Myometrial cell (primary cell): ENCODE results near the gene MLH3. TPM values are rescaled to one million over a fixed set of nuclear protein-coding genes. Genes with fewer than 3 reads are reported as not detected.

Experiments
- total RNA-seq: library from RNA; depleted of rRNA; stranded (reverse); fragments of >200 nt; gene quantifications from 2 replicates; pipeline ENCODE4 v1.2.3, GENCODE V29; 2015

The MLH3 gene
- total RNA-seq = 15.6 and 19.5 TPM in 2 replicates

DNA sequence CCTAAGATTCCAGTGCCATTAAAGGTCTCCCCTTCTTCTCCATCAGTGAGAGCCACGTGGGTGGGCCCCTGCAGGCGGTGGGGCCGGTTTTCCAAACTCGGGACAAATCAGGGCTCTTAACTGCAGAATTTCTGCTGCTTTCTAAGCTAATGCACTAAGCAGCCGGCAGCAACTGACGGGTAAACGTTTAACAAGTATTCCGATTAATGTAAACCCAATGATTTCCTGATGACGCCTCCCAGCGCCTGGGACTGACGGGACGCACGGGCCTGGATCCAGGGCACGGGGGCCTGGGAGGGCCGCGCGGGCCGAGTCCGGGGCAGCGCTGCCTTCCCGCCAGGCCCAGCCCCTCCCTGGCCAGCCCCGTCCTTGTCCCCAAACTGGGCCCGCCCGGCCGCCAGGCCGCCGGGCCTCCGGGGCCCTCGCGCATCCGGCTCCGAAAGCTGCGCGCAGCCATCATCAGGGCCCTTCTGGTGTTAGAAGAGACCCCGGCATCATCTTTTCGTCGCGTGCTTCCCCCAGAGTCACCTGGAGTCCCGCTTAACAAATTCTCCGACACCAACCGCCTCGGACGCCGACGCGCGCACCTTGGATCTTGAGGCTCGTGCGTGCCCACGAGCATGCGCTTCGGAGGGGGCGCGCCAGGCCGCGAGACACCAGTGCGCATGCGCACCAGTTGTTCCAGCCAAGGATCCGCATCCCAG is at the start of gene MLH3:
Gene MLH3 (minus strand): TSS at position 616 of the 704 bp plus-strand sequence. CDS start 1,812 bp downstream, outside the sequence.

DNA sequence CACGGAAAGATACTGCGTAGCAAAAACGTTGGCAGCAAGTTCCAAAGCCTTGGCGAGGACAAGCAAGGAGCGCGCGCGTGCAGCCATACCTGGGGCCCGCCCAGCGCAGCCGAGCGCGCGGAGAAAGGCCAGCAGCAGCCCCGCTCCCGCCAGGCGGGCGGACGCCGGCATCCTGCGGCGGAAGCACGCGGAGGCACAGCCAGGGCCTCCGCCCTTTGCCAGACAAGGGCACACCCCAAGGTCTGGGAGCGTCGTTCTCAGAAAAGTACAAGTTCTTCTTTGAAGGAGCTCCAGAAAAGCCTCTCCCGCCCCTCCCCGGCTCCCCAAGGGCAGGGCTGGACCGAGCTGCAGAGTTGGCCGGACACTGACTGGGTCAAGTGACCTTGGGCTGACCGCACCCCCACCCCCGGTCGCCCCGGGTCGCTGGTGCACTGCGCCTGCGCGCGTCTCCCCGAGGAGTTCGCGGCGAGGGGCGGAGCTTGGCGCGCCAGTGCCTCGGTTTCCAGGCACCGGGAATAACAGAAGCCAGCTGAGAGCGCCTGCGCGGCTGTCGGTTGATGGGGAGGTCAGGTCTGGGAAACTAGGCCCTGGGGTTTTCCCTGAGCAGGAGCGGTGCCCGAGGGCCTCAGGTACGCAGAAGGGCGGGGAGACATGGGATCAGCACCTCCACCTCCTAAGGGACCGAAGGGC is 18.0 kb upstream of the MLH3 start, which contains the start of gene ZC2HC1C:
Gene ZC2HC1C (plus strand): TSS at position 521 of the 690 bp plus-strand sequence. CDS start 933 bp downstream, outside the sequence.

DNA sequence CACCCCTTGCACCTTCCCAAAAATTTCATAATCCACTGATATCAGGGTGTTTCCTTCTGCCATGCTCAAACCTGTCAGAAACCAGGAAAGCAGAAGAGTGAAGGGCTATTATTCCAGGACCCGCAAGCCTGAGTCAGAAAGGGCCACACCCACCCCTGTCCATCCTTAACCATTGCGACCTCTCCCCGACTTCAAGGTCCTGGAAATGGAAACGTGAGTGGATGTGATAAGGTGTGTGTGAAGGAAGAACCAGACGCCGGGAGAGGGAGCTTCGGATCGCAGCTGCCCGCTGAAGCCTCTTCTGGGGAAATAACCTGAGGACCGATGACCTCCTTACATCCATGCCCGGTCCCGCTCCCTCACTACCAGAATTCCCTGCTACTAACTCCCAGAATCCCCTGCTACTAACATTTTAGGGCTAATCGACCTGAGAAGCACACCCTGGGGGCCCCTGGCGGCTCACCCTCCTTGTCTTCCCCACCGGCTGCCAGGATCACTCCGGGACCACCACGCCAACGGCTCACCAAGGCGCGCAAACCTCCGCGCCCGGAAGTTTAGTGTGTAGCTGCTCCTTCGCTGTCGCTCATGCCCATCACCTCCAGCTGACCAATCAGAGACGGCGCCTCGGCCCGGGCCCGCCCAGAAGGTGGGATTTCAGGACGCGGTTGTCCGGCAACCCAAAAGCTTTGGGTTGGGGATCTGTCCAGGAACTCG is 12.4 kb upstream of the MLH3 start, which contains the start of gene ACYP1:
Gene ACYP1 (minus strand): TSS at position 534 of the 714 bp plus-strand sequence. CDS start 471 bp downstream, at position 63.

DNA sequence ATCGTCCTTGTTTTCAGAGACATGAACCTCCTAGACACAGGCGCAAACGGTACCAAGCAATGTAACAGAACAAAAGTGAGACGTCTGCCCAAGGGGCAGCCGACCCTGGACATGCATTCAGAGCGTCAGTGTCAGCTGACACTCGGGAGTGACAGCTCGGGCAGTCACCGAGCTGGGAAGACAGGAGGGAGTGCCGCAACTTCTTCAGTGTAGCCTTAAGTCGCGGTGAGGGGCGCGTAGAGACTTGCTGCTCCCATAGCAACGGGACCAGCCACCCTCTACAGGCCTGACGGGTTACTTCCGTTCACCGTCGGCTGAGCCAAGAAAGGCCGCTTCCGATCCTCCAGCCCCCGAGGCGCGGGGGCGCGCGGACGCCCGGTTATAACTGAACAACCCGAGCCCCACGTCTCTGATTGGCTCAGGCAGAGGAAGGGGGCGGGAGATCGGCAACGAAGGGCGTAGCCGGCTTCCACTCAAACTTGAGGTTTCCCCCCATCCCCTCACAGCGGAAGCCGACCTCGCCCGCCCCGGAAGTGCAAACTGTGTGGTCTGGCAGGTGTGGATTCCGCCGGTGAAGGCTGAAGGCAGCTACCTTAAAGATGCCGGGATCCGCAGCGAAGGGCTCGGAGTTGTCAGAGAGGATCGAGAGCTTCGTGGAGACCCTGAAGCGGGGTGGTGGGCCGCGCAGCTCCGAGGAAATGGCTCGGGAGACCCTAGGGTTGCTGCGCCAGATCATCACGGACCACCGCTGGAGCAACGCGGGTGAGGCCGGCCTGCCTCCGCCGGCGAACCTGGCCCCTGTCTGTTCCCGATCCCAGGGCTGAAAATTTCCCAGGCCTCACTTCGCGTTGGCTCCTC is 48.6 kb downstream of the MLH3 start, which contains the start of gene EIF2B2:
Gene EIF2B2 (plus strand): TSS at position 530 of the 858 bp plus-strand sequence. CDS start 70 bp downstream, at position 600.

Other genes with a start within 250 kb of the MLH3 start
- gene PROX2, start 175.3 kb downstream of the MLH3 start, total RNA-seq = not detected in 2 replicates
- 72.1 and 83.6 TPM in 2 replicates for gene DLST, start 169.6 kb downstream of the MLH3 start, total RNA-seq
- 1.1 and 2.6 TPM in 2 replicates for gene RPS6KL1, start 128.2 kb downstream of the MLH3 start, total RNA-seq
- 1.2 and 1.6 TPM in 2 replicates for gene PGF, start 95.9 kb downstream of the MLH3 start, total RNA-seq
- 49.9 and 70.7 TPM in 2 replicates for gene EIF2B2, start 48.5 kb downstream of the MLH3 start, total RNA-seq
- 27.1 and 29.1 TPM in 2 replicates for gene ACYP1, start 12.6 kb upstream of the MLH3 start, total RNA-seq
- gene ZC2HC1C, start 18.2 kb upstream of the MLH3 start, total RNA-seq = 0.71 and 2.0 TPM in 2 replicates
- 30.8 and 32.0 TPM in 2 replicates for gene NEK9, start 75.6 kb upstream of the MLH3 start, total RNA-seq
- 288 and 334 TPM in 2 replicates for gene TMED10, start 125.1 kb upstream of the MLH3 start, total RNA-seq
- 13.1 and 18.7 TPM in 2 replicates for gene FOS, start 227.4 kb upstream of the MLH3 start, total RNA-seq